Stimulated activated CD4-positive, alpha-beta T cell treated with anti-CD3 and anti-CD28 coated beads, Interleukin-1b, Interleukin-23, amount 100 ng/mL, for 4 hours (primary cell): ENCODE measurements around the gene NBAS.

Source experiments
- DNase-seq, 2 donors: peaks; one replicate each; pipeline ENCODE4 v3.0.0-alpha.2; 2020; ENCODE audit warnings: low read depth in 2 of 2

Gene NBAS

DNA sequence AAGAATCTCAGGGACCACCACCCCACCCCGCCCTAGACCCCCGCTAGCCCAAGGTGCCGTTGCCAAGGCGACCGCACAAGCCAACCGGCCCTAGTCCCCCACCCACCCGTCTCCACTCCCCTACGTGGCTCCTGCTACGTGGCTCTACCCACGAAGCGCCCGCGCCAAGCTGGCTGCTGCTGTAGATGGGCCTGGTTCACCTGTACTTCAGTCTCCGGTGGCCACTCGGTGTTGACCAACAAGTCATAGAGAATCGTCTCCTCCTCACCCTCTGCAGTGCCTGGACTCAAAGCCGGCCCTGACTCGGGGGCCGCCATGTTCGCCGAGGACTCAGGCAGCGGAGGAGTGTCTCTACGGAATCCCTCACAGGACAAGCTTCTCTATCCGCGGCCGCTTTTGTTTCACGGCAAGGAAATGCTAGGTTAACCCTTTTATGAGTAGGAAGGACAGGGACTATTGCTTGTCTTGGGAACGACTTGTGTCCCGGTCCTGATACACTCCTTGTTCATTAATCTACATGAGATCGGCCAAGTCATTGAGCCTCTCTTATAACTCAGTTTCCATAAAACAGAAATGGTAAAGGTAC is at the start of gene NBAS:
NBAS (minus strand) TSS at position 347 of the 586 bp plus-strand sequence; CDS start at position 317, 30 bp downstream.
- peak; percentile 64 to 68 for DNase-seq

DNA sequence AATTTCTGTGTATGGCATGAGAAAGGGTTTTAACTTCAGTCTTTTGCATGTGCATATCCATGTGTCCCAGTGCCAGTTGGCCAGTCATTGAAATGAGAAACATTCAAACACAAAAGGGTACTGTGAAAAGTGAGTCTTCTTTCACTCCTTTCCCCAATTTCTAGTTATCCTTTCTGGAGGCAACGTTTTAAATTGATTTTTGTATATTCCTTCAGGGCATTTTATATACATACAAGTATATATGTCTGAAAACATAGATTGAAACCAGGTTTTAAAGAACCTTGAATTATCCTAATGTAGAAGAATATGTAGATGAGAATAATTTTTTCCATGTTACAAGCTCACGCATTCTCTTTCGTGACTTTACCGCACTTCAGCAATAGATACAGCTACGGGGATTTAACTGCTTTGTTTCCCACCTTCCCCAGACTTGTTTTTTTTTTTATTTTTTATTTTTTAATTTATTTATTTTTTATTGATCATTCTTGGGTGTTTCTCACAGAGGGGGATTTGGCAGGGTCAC is 49.4 kb upstream of the NBAS start:
- DNase-seq = no peak

DNA sequence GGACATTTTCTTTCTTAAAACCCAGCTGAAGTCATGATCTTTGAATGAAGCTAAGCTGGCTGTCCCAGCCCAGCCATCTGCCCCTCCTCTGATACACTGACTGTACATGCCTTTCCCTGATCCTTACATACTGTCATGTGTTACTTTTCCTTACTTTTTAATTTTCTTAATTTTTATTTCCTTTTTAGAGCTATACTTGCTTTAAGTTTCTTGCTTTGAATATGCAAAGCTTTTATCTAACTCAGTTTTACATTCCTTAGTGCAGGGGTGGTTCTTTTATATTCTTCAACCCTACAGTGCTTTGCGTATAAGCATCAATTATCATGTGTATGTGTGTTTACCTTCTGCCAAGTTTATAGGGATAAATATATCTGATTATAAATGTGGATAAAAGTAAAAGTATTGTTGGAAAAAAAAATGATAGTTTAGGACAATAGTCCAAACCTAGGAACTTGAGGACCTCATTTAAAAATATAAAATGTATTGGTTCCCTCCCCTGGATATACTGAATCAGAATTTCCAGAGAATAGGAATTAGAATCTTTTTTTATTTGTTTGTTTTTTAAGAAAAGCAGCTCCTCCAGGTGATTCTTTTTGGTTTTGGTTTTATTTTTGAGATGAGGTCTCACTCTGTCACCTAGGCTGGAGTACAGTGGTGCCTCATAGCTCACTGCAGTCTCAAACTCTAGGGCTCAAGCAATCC is 48.4 kb upstream of the NBAS start:
- DNase-seq = no peak

DNA sequence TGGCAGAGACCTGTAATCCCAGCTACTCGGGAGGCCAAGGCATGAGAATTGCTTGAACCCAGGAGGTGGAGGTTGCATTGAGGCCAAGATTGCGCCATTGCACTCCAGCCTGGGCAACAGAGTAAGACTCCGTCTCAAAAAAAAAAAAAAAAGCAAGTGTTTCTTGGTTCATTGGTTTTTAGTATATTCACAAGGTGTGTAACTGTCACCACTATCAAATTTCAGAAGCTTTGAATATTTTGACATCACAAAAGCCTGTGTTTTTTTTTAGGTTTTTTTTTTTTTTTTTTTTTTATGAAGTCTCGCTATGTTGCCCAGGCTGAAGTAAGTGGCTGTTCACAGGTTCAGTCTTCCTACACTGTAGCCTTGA is 47.2 kb upstream of the NBAS start:
- no peak for DNase-seq

DNA sequence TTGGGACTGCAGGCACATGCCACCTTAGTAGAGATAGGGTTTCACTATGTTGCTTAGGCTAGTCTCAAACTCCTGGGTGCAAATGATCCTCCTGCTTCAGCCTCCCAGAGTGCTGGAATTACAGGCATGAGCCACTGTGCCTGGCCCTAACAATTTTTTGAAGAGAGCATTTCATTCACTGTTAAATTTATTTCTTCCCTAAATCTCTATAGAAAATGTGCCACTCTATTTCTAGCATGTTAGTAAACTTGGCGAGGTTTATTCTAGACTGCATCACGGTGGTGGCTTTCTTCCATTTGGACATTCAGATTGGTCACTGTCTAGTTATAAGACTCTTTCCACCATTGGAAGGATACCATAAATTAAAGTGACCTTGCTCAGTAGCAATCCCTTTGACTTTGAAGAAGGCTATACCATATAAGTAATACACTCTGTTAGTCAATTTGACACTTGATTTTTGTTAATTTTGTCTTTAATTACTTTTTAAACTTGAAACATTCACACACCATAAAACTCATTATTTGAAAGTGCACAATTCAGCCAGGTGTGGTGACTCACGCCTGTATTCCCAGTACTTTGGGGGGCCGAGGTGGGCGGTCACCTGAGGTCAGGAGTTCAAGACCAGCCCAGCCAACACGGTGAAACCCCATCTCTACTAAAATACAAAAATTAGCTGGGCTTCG is 46.7 kb upstream of the NBAS start:
- DNase-seq = no peak

DNA sequence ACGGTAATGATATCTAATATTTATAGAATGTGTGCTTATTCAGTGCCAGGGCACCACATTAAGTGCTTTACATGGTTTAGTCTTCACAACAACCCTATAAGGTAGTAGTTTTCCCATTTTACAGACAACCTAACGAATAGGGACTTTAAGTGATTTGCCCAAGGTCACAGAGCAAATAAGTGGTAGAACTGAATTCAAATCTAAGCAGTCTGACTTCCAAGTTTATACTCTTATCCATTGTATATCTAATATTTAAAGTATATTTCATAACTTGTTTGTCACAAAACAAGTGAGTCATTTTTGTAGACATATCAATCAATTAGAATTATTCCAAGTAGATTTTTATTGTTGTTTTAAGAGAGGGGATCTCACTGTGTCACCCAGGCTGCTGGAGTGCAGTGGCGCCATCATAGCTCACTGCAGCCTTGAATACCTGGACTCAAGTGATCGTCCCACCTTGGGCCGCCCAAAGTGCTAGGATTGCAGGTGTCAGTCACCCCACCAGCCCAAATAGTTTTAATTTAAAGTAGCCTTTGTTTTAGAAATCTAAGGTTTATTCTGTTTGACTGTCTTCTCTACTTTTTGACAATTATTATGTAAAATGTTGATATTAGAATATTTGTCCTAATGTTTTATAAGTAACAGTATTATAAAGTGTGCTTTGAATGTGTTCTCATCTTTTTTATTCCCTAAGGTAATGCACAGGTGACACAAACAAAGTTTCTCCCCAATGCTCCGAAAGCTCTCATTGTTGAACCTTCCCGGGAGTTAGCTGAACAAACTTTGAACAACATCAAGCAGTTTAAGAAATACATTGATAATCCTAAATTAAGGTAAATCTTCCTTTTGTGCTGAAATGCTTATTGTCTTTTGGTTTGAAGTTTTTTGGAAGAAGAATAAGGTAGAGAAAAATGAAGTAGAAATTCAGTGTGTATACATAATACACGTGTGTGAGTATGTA is 45.6 kb upstream of the NBAS start:
- DNase-seq = no peak

DNA sequence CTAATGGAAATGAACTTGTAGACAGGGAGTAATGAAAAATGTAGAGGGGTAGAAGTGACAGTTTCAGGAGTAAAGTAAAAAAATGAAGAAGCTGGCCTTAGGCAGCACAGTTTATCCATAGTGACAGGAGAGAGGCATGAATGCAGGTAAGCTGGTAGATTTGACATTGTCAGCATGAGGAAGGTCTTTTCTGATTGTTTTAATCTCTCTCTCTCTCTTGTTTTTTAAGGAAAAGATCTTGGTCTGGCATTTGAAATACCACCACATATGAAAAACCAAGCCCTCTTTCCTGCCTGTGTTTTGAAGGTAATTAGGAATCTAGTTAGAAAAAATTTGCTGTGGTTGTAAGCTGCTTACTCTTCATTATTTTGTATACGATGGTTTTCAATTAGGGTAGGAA is 44.6 kb upstream of the NBAS start:
- DNase-seq = no peak

DNA sequence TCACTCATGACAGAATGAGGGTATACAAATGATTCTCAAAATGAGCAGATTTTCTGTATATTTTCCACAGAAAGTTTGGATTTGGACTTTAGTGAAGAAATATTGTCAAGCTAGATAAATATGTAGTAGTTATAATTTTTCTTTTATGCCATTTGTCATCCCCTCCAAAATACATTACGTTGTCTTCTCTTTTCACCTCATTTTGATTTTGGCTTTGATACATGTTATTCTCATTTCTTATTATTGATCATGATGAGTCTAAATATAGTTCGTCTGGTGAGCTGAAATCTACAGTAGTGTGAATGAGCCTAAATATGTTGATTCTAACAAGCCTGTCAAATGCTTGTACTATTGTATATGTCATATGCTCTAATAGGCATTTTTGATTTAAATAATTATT is 42.8 kb upstream of the NBAS start:
- no peak for DNase-seq

DNA sequence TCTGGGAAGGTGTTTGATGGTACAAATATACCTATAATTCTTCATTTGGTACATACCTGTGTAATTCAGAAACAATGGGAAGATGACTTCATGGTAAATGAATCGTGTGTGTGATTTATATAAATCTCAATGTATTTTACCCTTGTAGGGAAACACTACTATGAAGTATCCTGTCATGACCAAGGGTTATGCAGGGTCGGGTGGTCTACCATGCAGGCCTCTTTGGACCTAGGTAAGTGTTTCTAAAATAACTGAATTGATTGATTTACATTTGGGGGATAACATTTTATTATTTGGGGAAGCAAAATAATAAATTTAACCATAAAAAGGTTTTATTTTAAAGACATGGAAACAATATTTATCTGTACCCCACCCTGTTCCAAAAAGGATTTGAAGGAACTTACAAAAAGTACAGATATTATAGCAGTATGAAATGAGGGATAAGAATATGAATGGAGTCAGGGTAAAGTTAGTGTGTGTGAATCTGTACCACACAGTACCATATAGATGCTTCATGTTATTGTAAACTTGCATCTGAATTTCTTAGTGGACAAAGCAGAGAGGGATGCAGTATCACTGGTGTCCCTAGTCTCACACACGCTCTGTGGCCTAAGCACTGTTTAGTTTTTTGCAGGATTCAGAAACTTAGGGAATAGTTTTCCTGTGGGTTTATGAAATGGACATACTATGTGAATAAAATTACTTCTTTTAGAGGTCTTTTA is 42.1 kb upstream of the NBAS start:
- DNase-seq = no peak

DNA sequence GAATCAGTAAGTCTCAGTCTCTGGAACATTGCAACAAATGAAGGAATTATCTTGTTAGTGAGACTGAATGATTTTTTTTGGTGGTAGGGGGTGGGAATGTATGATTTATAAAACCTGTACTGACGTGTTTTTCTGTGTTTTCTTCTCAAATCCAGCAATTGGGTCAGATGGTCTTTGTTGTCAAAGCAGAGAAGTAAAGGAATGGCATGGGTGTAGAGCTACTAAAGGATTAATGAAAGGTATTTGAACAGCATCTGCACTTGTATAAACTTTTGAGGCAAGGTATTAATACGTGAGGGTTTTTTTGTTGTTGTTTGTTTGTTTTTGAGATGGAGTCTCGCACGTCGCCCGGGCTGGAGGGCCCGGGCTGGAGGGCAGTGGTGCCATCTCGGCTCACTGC is 41.3 kb upstream of the NBAS start:
- no peak for DNase-seq

DNA sequence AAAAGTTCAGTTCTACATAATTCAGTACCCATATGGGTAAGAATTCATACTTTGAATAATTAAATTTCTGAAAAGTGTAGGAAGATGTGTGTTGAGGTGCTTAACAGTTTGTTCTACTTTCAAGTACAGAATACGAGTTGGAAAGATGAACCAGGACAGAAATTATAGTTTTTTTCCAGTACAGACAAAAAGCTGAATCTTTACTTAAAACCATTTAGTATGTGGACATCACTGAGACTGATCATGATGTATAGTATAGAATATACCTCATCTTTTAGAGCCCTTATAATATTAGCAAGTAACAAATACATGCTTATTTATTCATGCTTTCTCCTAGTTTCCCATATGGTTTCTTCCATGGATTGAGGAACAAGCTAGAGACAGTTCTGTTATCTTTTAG is 40.5 kb upstream of the NBAS start:
- DNase-seq = no peak

DNA sequence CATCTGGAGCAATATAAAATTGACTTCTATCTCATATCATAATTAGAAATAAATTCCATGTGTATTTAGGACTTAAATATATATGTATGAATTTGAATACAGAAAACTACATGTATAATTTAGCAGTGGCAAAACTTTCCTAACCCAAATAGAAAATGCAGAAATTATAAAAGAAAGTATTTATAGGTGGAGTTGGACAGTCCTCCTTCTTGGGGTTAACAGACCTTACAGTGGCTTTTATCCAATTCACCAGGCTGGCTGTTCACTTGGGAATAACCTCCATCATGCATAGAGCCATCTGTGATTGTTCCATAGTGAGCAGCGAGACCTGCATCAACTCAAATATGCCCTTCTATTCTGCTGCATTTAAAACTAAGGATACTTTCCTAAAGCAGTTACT is 38.9 kb upstream of the NBAS start:
- no peak for DNase-seq

DNA sequence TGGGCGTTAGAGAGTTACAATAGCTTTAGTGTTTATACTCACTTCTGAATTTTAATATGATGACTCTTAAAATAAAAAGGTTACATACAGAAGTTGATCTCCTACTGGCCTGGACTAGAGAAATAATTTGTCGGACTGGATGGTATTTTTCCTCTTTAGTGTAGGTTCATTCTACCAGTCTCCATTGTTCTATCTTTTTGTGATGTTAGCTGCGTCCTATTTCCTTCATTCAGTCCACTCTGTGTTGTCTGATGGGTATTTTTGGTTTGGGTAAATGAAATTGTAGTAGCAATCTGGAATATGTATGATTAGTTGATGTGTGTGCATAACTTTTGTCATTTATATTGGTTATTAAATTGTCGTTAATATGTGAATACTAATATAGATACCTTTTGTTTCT is 35.8 kb upstream of the NBAS start:
- no peak for DNase-seq

DNA sequence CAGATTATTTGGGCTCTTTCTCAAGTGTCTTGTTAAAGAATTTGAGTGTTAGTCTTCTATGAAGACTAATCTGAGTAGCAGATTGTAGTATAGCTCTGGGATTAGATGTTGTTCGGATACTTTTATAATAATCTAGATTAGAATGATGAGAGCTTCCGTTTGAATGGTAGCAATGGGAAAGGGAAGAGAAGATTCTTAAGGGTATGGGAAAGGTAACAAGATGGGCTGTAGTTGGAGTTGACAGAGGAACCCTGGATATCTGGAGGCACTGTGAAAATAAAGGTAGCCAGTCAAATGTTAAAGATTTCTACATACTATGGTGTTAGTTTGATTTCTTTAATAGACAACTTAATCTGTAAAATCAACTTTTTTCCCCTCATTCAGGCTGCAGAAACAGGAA is 35.2 kb upstream of the NBAS start:
- DNase-seq = no peak

DNA sequence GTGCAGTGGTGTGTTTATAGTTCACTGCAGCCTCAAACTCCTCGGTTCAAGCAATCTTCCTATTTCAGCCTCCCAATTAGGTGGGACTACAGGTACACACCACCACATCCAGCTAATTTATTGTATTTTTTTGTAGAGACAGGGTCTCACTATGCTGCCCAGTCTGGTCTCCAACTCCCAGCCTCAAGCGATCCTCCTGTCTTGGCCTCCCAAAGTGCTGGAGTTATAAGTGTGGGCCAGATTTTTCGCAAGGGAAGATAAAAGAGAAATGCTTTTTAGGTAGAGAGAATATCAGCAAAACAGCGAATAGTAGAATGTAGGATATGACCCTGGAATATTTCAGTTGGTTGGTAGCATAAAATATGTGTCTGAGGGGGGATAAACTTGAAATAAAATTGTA is 34.8 kb upstream of the NBAS start:
- no peak for DNase-seq

DNA sequence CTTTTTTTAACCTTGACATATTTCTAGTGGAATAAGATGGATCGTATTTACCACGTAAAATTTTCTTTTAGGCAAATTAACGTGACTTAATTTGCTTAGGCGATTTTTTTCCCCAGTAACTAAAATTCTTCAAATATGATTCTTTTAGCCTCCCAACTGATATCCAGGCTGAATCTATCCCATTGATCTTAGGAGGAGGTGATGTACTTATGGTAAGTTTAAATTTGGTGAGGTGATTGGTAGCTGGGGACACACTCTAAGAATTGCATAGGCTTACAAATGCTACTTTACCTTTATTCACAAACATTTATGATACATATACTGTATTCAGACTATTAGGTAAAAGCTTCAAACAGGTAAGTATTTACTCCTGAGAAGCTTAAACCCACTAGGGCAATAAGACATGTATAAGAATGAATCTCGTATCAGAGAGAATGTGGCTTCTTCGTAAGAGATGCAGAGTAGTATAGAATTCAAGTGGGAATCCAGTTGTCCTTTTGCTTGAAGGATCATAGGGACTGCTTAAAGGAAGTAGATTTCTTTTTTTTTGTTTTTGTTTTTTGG is 34.3 kb upstream of the NBAS start:
- no peak for DNase-seq

DNA sequence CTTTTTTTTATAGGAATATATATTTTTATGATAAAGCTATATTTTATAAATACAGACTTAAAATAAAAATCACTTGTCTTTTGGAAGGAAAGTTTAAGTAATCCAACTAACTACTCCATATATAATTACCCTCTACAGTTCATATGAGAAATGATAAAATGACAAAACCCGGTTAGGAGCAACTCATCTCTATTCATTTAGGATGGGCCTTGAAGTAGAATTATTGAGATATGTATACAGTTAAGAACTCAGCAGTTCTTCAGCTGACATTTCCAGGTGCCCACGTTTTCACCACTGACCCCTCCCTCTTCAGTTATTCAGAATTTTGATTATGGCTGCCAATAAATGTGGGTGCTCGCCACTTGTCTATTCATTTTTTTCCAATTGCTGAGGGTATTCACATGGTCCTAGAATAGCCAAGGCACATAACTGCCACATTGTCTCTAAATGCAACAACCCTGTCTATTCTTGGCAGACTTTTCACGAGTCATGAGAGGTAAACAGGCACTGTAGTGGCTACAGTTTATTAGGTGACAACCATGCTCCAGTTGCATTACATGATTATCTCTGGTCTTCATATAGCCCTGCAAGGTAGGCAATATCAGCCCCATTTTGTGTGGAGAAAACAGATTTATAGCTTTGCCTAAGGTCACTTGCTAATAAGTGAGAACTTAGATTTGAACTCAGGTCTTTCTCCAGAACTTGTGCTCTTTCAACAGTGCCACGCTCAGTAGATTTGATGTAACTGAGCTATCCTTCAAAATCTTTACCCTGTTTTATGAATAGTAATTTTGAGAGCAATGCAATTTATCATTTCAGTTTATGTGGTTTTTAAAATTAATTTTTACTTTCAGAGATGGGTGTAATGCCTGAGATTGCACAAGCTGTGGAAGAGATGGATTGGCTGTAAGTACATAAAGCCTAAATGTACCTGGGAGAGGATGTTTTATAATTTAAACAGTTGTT is 33.4 kb upstream of the NBAS start:
- no peak for DNase-seq

DNA sequence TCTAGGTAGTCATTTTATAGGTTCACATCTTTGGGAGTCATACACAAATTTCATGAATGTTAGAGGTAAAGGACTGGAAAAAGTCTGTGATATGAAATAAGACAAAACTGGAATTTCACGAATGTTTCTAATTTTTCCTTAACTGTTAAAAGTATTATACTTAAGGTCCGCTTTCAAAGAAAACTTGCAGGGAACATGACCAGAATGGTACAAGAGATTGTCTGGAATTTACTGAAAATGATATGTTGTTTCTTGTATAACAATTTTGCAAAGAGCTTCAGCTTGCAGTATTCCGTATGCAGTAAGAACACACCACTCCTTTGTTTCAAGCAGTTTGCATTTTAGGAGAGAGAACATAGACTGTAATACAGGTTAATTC is 32.2 kb upstream of the NBAS start:
- no peak for DNase-seq

DNA sequence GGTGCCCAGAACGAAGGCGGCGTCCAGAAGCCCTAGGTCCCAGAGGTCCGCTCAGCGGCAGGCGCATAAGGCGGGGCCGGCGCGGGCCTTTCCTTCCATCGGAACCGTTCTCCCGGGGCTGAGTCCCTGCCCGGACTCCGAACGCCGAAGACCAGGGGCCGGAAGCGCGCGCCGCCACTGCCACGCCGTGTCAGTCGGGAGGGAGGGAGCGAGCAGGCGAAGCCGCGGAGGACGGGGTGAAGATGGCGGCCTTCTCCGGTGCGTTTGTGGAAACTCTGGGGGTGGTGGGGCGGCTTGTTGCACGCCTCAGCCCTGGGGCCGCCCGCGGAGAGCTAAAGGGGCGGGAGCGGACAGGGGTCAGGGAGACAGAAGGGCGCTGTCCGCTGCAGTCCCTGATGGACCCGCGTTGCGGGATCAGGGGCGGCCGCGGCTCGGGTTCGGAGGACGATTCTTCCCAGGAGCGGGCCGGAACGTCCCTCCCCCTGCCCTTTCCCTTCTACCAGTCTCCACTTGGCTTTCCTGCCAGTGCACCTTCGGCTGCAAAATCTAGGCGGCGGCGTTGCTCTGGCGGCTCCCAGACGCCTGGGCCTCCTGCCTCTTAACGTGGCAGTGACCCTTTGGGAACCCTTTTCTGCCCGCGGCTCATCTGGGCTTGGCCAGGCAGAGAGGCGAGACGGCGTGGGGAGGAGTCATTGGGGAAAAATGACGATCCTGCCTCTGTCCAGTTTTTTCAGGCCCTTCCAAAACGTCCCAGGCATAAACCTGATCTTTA is 30.7 kb upstream of the NBAS start, which contains the start of gene DDX1:
DDX1 (plus strand) TSS at position 177 of the 772 bp plus-strand sequence; CDS start at position 243, 66 bp downstream.
- peak; percentile 81 to 83 for DNase-seq
